T-helper 9 cell (primary cell): ENCODE results near the gene PARD3.

Source experiments
- DNase-seq: peaks from one replicate; pipeline ENCODE4 v3.0.0-alpha.2; 2020

Gene PARD3

GRCh38 chr10:34195364-34196057 lies 619.6 kb downstream of the PARD3 start:
- no peak for DNase-seq

GRCh38 chr10:34193931-34194626 lies 621.0 kb downstream of the PARD3 start:
- DNase-seq = no peak

- no peak for DNase-seq
Observed at GRCh38 chr10:34192646-34193045, 622.5 kb downstream of the PARD3 start.

- no peak for DNase-seq
Observed at GRCh38 chr10:34191406-34191805, 623.7 kb downstream of the PARD3 start.

- DNase-seq = no peak
Observed at GRCh38 chr10:34190580-34190979, 624.5 kb downstream of the PARD3 start.

GRCh38 chr10:34189830-34190229 lies 625.3 kb downstream of the PARD3 start:
- DNase-seq = no peak

- DNase-seq = no peak
Observed at GRCh38 chr10:34188221-34188620, 626.9 kb downstream of the PARD3 start.

- no peak for DNase-seq
Observed at GRCh38 chr10:34187201-34187600, 627.9 kb downstream of the PARD3 start.

GRCh38 chr10:34186745-34187144 lies 628.4 kb downstream of the PARD3 start:
- no peak for DNase-seq

- no peak for DNase-seq
Observed at GRCh38 chr10:34185998-34186397, 629.1 kb downstream of the PARD3 start.

GRCh38 chr10:34184939-34185386 lies 630.1 kb downstream of the PARD3 start:
- no peak for DNase-seq

- no peak for DNase-seq
Observed at GRCh38 chr10:34184397-34184796, 630.7 kb downstream of the PARD3 start.

- no peak for DNase-seq
Observed at GRCh38 chr10:34183016-34183796, 631.9 kb downstream of the PARD3 start.

GRCh38 chr10:34181553-34182300 lies 633.4 kb downstream of the PARD3 start:
- no peak for DNase-seq

GRCh38 chr10:34180749-34181148 lies 634.3 kb downstream of the PARD3 start:
- no peak for DNase-seq

- DNase-seq = no peak
Observed at GRCh38 chr10:34179280-34179679, 635.8 kb downstream of the PARD3 start.

- no peak for DNase-seq
Observed at GRCh38 chr10:34178756-34179155, 636.3 kb downstream of the PARD3 start.

GRCh38 chr10:34178196-34178595 lies 636.9 kb downstream of the PARD3 start:
- DNase-seq = no peak

- DNase-seq = no peak
Observed at GRCh38 chr10:34177445-34177844, 637.7 kb downstream of the PARD3 start.

GRCh38 chr10:34176351-34176750 lies 638.7 kb downstream of the PARD3 start:
- DNase-seq = no peak

- no peak for DNase-seq
Observed at GRCh38 chr10:34175121-34175520, 640.0 kb downstream of the PARD3 start.

- DNase-seq = no peak
Observed at GRCh38 chr10:34172936-34173533, 642.1 kb downstream of the PARD3 start.
